Measurements from ENCODE around the gene CYFIP1.
A peak's percentile ranks its signal among the peaks of the same experiment; 100 is the strongest.
"Not testable (repeated sequence)": the region's sequence is repeated elsewhere in the genome, so short reads cannot be mapped to it uniquely, and the experiment has no call there.

Gene CYFIP1

GRCh38 chr15:22980189-22981050 is at the start of gene CYFIP1:
TSS of gene CYFIP1 (minus strand) at chr15:22980368. CDS start at chr15:22947285, 33,083 bp downstream.
- H3K4me3 ChIP-seq: peak within 1 kb of the TSS; percentile 82 to 98
- intact Hi-C loops (cut with DNase I; ENCODE audit: low total_unique reads): loop anchor here (2.0 kb wide), 1 partner anchor 30 kb away; no protein-coding TSS in a partner anchor
- TF ChIP-seq CTCF (IDR thresholded peaks at IDR 0.05): no peak
- no peaks in the 10 kb centered on the region for H3K36me3 ChIP-seq
- no peaks in the 10 kb centered on the region for H3K9me3 ChIP-seq
- H3K4me1 ChIP-seq: peaks cover 0 to 20% (median 13%) of the 10 kb centered on the region in 4 donors
- H3K27ac ChIP-seq: peak within 1 kb of the TSS; percentile 82 to 88
- DNase-seq: peak; percentile 83 to 95
- H3K27me3 ChIP-seq: no peaks in the 10 kb centered on the region

GRCh38 chr15:23026218-23026617 is 46.0 kb upstream of the CYFIP1 start:
- Histone ChIP-seq H3K9me3 (no peaks in the 10 kb centered on the region), H3K4me3 (no peak overlapping the region), H3K27me3 (no peaks in the 10 kb centered on the region), H3K4me1 (no peaks in the 10 kb centered on the region), H3K36me3 (peaks cover 93 to 94% (median 93%) of the 10 kb centered on the region in 3 donors), H3K27ac (no peak overlapping the region)
- no peak for TF ChIP-seq CTCF (IDR thresholded peaks at IDR 0.05)
- no peak for DNase-seq
- intact Hi-C loops (cut with DNase I; ENCODE audit: low total_unique reads): no loop called here

- H3K9me3 ChIP-seq: no peaks in the 10 kb centered on the region
- H3K4me3 ChIP-seq: no peak overlapping the region
- TF ChIP-seq CTCF (IDR thresholded peaks at IDR 0.05): no peak
- H3K27me3 ChIP-seq: no peaks in the 10 kb centered on the region
- intact Hi-C loops (cut with DNase I; ENCODE audit: low total_unique reads): no loop called here
- H3K4me1 ChIP-seq: no peaks in the 10 kb centered on the region
- no peak overlapping the region for H3K27ac ChIP-seq
- H3K36me3 ChIP-seq: peaks cover 97 to 99% (median 97%) of the 10 kb centered on the region in 3 donors
- DNase-seq: no peak
These were observed 42.0 kb upstream of the CYFIP1 start for GRCh38 chr15:23022156-23022555.

- no peak for DNase-seq
- H3K9me3 ChIP-seq: no peaks in the 10 kb centered on the region
- H3K4me1 ChIP-seq: no peaks in the 10 kb centered on the region
- no peak overlapping the region for H3K4me3 ChIP-seq
- H3K27ac ChIP-seq: no peak overlapping the region
- H3K36me3 ChIP-seq: peaks cover 63 to 94% (median 85%) of the 10 kb centered on the region in 3 donors
- H3K27me3 ChIP-seq: no peaks in the 10 kb centered on the region
- intact Hi-C loops (cut with DNase I; ENCODE audit: low total_unique reads): no loop called here
- TF ChIP-seq CTCF (IDR thresholded peaks at IDR 0.05): no peak
These were observed 34.3 kb upstream of the CYFIP1 start for GRCh38 chr15:23014394-23015000.

GRCh38 chr15:23013681-23014080 is 33.5 kb upstream of the CYFIP1 start:
- peaks cover 63 to 93% (median 81%) of the 10 kb centered on the region in 3 donors for H3K36me3 ChIP-seq
- intact Hi-C loops (cut with DNase I; ENCODE audit: low total_unique reads): no loop called here

GRCh38 chr15:23012616-23013015 is 32.4 kb upstream of the CYFIP1 start:
- H3K4me3 ChIP-seq; H3K27ac ChIP-seq; H3K27me3 ChIP-seq; H3K4me1 ChIP-seq; H3K9me3 ChIP-seq; intact Hi-C loops (cut with DNase I; ENCODE audit: low total_unique reads); DNase-seq: not testable (repeated sequence)
- H3K36me3 ChIP-seq: peaks cover 63 to 93% (median 81%) of the 10 kb centered on the region in 3 donors

More at GRCh38 chr15:23013681-23014080, 33.5 kb upstream of the CYFIP1 start:
- no peaks in the 10 kb centered on the region for H3K4me1 ChIP-seq
- H3K27ac ChIP-seq: no peak overlapping the region
- H3K4me3 ChIP-seq: no peak overlapping the region
- TF ChIP-seq CTCF (IDR thresholded peaks at IDR 0.05): no peak
- H3K27me3 ChIP-seq: no peaks in the 10 kb centered on the region
- DNase-seq: no peak
- H3K9me3 ChIP-seq: no peaks in the 10 kb centered on the region
